GM21360 (cell line): ENCODE results near the gene BICRA.
"Not testable (repeated sequence)": the region's sequence is repeated elsewhere in the genome, so short reads cannot be mapped to it uniquely, and the experiment has no call there.

Experiments
- ATAC-seq: cut with Tn5 transposase; IDR thresholded peaks from one replicate; pipeline ENCODE4 v1.9.1; 2021; ENCODE audit warnings: mild to moderate bottlenecking, moderate library complexity; ENCODE audit not compliant: unreplicated experiment

The BICRA gene

DNA sequence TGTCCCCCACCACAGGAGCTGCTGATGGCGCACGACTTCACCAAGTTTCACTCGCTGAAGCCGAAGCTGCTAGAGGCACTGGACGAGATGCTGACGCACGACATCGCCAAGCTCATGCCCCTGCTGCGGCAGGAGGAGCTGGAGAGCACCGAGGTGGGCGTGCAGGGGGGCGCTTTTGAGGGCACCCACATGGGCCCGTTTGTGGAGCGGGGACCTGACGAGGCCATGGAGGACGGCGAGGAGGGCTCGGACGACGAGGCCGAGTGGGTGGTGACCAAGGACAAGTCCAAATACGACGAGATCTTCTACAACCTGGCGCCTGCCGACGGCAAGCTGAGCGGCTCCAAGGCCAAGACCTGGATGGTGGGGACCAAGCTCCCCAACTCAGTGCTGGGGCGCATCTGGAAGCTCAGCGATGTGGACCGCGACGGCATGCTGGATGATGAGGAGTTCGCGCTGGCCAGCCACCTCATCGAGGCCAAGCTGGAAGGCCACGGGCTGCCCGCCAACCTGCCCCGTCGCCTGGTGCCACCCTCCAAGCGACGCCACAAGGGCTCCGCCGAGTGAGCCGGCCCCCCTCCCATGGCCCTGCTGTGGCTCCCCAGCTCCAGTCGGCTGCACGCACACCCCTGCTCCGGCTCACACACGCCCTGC lies 132.1 kb downstream of the BICRA start:
- no peak for ATAC-seq

DNA sequence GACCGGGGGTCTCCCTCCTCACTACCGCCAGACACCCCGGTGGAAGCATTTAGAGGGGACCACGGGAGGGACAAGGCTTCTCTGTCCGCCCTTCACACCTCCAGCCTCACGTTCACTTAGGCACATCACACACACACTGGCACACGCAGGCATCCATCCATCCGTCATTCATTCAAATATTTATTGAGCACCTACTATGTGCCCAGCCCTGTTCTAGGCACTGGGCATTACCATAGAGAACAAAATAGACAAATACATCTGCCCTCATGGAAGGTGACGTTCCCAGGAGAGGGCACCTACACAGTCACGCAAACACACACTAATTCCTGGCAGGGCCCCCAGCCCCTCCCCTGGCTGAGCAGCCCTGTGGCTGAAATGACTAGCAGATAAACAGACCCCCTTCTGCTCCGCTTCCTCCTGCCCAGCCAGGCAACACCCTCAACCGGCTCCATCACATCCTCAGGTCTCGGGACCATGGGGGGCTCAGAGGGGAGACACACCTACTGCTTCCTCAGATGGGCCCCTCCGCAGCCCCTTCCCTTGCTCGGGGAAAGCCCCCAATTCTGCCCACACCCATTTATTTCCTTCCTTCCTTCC lies 132.7 kb downstream of the BICRA start:
- no peak for ATAC-seq

DNA sequence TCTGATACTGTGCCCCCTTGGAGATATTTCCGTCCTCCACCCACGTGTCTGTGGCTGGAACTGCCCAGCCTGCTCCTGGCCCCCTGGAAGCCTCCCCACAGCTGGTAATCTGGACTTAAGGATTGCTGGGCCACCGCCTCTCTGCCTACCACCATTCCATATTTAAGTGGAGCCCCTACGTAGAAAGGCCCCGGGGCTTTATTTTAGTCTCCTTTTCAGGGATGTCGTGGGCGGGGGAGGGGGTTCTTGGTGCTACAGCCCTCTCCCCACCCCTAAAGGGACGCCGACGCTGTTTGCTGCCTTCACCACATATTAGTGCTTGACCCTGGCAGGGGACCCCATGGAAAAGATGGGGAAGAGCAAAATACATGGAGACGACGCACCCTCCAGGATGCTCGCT lies 133.7 kb downstream of the BICRA start:
- no peak for ATAC-seq

DNA sequence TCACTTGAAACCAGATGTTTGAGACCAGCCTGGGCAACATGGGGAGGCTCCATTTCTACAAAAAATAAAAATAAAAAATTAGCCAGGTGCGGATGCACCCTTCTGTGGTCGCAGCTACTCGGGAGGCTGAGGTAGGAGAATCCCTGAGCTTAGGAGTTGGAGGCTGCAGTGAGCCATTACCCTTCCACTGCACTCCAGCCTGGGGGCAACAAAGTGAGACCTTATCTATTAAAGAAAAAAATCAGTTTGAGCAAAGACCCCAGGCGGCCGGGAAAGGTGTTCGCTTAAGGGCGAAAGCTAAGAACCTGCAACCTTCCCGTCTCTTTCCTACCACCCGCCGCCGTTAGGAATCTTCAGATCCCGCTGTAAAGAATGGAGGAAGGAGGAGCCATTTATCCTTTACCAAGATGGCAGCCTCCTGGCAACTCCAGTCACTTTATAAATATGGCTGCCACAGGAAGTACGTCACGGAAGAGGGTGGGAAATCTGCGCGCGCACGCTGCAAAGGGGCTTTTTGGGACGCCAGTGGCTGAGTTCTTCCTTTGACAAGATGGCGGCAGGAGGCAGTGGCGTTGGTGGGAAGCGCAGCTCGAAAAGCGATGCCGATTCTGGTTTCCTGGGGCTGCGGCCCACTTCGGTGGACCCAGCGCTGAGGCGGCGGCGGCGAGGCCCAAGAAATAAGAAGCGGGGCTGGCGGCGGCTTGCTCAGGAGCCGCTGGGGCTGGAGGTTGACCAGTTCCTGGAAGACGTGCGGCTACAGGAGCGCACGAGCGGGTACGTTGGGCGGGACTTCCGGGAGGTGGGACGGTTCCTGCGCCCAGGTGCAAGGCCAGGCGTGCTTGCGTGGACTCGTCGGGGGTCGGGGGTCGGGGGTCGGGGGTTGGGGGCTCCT lies 136.3 kb downstream of the BICRA start, which contains the start of gene NOP53:
Gene NOP53 (plus strand): TSS at position 537 of the 892 bp plus-strand sequence. CDS start 14 bp downstream, at position 551.
- ATAC-seq = peak; percentile 61

DNA sequence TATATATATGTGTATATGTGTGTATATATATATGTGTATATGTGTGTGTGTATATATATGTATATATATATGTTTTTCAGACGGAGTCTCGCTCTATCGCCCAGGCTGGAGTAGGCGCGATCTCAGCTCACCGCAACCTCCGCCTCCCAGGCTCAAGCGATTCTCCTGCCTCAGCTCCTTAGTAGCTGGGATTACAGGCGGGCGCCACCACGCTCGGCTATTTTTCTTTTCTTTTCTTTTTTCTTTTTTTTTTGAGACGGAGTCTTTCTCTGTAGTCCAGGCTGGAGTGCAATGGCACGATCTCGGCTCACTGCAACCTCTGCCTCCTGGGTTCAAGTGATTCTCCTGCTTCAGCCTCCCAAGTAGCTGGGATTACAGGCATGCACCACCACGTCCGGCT lies 137.2 kb downstream of the BICRA start:
- ATAC-seq = not testable (repeated sequence)

DNA sequence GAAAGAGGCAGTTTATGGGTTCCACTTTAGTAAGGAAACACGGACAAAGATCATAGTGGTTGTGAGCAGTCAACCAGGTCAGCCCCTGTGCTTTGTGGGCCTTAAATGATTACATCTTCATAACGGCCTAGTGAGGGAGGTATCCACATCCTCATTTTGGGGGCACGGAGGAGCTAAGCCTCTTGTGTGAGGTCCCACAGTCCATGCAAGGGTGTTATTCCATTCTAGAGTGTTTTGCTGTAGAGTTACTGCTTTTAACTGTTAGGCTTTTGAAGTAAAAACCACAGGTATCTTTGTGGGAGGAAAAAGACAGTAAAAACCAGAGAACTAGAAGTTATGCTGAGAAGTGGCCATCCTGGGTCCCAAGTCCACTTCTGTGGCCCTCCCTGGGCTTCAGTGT lies 140.4 kb downstream of the BICRA start:
- no peak for ATAC-seq

DNA sequence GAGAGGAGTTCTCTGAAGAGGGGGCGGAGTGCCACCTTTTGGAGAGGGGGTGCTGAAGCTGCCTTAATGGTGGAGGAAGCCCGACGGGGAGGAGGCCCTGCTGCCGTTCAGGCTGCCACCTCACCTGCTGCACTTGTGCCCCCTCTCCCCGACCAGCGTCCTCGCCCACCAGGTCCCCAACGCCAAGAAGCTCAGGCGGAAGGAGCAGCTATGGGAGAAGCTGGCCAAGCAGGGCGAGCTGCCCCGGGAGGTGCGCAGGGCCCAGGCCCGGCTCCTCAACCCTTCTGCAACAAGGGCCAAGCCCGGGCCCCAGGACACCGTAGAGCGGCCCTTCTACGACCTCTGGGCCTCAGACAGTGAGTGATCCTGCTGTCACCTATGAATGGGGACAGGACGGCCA lies 141.8 kb downstream of the BICRA start:
- no peak for ATAC-seq

DNA sequence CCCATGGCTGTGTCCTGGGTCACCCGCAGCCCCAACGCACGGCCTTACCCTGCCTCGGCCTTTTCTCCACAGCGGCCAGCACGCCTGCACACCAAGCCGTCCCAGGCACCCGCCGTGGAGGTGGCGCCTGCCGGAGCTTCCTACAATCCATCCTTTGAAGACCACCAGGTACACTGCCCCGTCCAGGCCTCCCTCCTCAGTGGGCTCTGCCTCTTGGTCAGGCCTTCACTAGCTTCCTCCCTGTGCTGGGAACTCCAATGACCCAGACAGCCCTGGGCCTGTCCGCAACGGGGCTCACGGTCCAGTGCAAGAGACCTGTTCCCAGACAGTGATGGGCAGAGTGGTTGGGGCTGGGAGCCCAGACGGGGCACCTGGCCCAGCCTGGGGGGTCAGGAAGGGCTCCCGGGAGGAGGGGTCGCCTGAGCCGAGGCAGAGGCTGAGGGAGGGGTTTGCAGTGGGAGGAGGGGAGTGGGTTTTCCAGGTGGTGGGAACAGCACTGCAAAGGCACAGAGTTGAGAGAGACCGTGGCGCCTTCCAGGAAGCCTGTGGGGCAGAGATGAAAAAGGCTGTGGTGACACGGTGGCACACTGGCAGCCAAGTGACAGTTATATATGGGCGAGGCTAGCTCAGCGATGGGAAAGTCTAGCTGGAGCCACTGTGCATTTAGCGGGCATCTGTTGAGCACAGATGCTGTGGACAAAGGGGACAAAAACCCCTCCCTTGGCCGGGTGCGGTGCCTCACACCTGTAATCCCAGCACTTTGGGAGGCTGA lies 143.7 kb downstream of the BICRA start:
- no peak for ATAC-seq
